ENCODE measurements around the gene FBXL12. TPM values are rescaled to one million over a fixed set of nuclear protein-coding genes. Genes with fewer than 3 reads are reported as not detected.

The FBXL12 gene
- total and polyA plus RNA-seq, 2 donors (not counting 1 experiment from before 2014, with no cell fraction given), result 41.5 to 79.4 TPM

GRCh38 chr19:9801976-9802375 is 16.9 kb downstream of the FBXL12 start:
- H3K4me3 ChIP-seq (ENCODE audit: control extremely low read depth in 1 of 5, extremely low read depth in 1 of 5, insufficient read depth in 1 of 5, low read depth in 2 of 5, low read length in 4 of 5), result no peak overlapping the region
- H2AFZ ChIP-seq (ENCODE audit: insufficient read depth, low read depth, low read length, poor library complexity, severe bottlenecking), result no peak overlapping the region
- H3K9me3 Mint-ChIP-seq (ENCODE audit: insufficient read depth), result no peaks in the 10 kb centered on the region
- H3K27me3 ChIP-seq (replicated peaks in 1 of 4; ENCODE audit: control extremely low read depth in 1 of 4, control insufficient read depth in 3 of 4, insufficient read depth in 4 of 4, low read length in 3 of 4), result no peaks in the 10 kb centered on the region
- H3K9ac ChIP-seq (ENCODE audit: low read length), result no peak overlapping the region
- no peak for TF ChIP-seq CTCF (IDR thresholded peaks at IDR 0.05)
- TF ChIP-seq EZH2 (IDR thresholded peaks at IDR 0.05; ENCODE audit: borderline replicate concordance, insufficient read depth, low read depth, low read length, poor library complexity, severe bottlenecking), result no peak
- H3K27ac Mint-ChIP-seq, result no peak overlapping the region
- intact Hi-C loops (cut with micrococcal nuclease), result no loop called here
- no peaks in the 10 kb centered on the region for H3K4me1 Mint-ChIP-seq
- CTCF ChIA-PET, result interaction anchor here (1.1 to 1.6 kb wide), 3 partner anchors 16 to 596 kb away, joined by 3 to 5 read pairs (median 4); no protein-coding TSS in a partner anchor
- no peaks in the 10 kb centered on the region for H3K27me3 Mint-ChIP-seq
- DNase-seq (no peak), ATAC-seq (ENCODE audit: low read depth) (no peak)
- H3K36me3 ChIP-seq (replicated peaks in 1 of 2; ENCODE audit: control extremely low read depth in 1 of 2, control insufficient read depth in 1 of 2, extremely low read depth in 1 of 2, insufficient read depth in 2 of 2, low read length in 1 of 2), result peaks cover 0 to 3% of the 10 kb centered on the region in 2 experiments
- no peak overlapping the region for H3K27ac ChIP-seq (ENCODE audit: low read length in 2 of 2)
- H3K79me2 ChIP-seq (ENCODE audit: control insufficient read depth, insufficient read depth, low read length), result no peaks in the 10 kb centered on the region
- H3K9me3 ChIP-seq (ENCODE audit: control extremely low read depth in 1 of 3, control insufficient read depth in 2 of 3, insufficient read depth in 1 of 3, low read length in 2 of 3), result no peaks in the 10 kb centered on the region
- POLR2A ChIA-PET, result no interaction called here
- H3K4me2 ChIP-seq (replicated peaks; ENCODE audit: low read depth, low read length, poor library complexity, severe bottlenecking), result no peak overlapping the region
- WGBS (ENCODE audit: insufficient coverage), result 96% methylated on average over 9 of the region's 10 CpGs
- H4K20me1 ChIP-seq (ENCODE audit: control insufficient read depth, insufficient read depth, low read length, poor library complexity, severe bottlenecking), result no peaks in the 10 kb centered on the region
- no peaks in the 10 kb centered on the region for H3K4me1 ChIP-seq (ENCODE audit: control insufficient read depth in 2 of 2, insufficient read depth in 2 of 2, low read length in 2 of 2)
- H3K4me3 Mint-ChIP-seq, result no peak overlapping the region

GRCh38 chr19:9799162-9799561 is 19.7 kb downstream of the FBXL12 start:
- no peak overlapping the region for H2AFZ ChIP-seq (ENCODE audit: insufficient read depth, low read depth, low read length, poor library complexity, severe bottlenecking)
- H3K27me3 ChIP-seq (replicated peaks in 1 of 4; ENCODE audit: control extremely low read depth in 1 of 4, control insufficient read depth in 3 of 4, insufficient read depth in 4 of 4, low read length in 3 of 4), result no peaks in the 10 kb centered on the region
- H3K9me3 Mint-ChIP-seq (ENCODE audit: insufficient read depth), result no peaks in the 10 kb centered on the region
- ATAC-seq (ENCODE audit: low read depth) (no peak), DNase-seq (no peak)
- no peak overlapping the region for H3K4me2 ChIP-seq (replicated peaks; ENCODE audit: low read depth, low read length, poor library complexity, severe bottlenecking)
- ChIA-PET POLR2A (interaction anchor here (0.6 to 1.0 kb wide), 2 partner anchors 37 to 215 kb away, joined by 3 to 4 read pairs; no protein-coding TSS in a partner anchor), CTCF (interaction anchor here (1.0 to 3.2 kb wide), 6 partner anchors 30 to 212 kb away, joined by 3 to 27 read pairs (median 4); partner anchors contain the start of genes ZNF561 and ZNF846)
- H3K4me3 ChIP-seq (ENCODE audit: control extremely low read depth in 1 of 5, extremely low read depth in 1 of 5, insufficient read depth in 1 of 5, low read depth in 2 of 5, low read length in 4 of 5), result no peak overlapping the region
- no peak overlapping the region for H3K9ac ChIP-seq (ENCODE audit: low read length)
- TF ChIP-seq EZH2 (IDR thresholded peaks at IDR 0.05; ENCODE audit: borderline replicate concordance, insufficient read depth, low read depth, low read length, poor library complexity, severe bottlenecking), result no peak
- TF ChIP-seq CTCF (IDR thresholded peaks at IDR 0.05), result no peak
- H3K27ac ChIP-seq (ENCODE audit: low read length in 2 of 2), result no peak overlapping the region
- H3K27ac Mint-ChIP-seq, result no peak overlapping the region
- H3K36me3 ChIP-seq (replicated peaks in 1 of 2; ENCODE audit: control extremely low read depth in 1 of 2, control insufficient read depth in 1 of 2, extremely low read depth in 1 of 2, insufficient read depth in 2 of 2, low read length in 1 of 2), result no peaks in the 10 kb centered on the region
- no peaks in the 10 kb centered on the region for H3K79me2 ChIP-seq (ENCODE audit: control insufficient read depth, insufficient read depth, low read length)
- H3K4me3 Mint-ChIP-seq, result no peak overlapping the region
- no peaks in the 10 kb centered on the region for H3K27me3 Mint-ChIP-seq
- peaks cover 0 to 3% (median 0%) of the 10 kb centered on the region in 3 donors for H3K9me3 ChIP-seq (ENCODE audit: control extremely low read depth in 1 of 3, control insufficient read depth in 2 of 3, insufficient read depth in 1 of 3, low read length in 2 of 3)
- peaks cover 5% of the 10 kb centered on the region for H3K4me1 Mint-ChIP-seq
- H4K20me1 ChIP-seq (ENCODE audit: control insufficient read depth, insufficient read depth, low read length, poor library complexity, severe bottlenecking), result no peaks in the 10 kb centered on the region
- H3K4me1 ChIP-seq (ENCODE audit: control insufficient read depth in 2 of 2, insufficient read depth in 2 of 2, low read length in 2 of 2), result peaks cover 0 to 8% of the 10 kb centered on the region in 2 donors
- intact Hi-C loops (cut with micrococcal nuclease), result loop anchor here (10.0 kb wide), 2 partner anchors 124 to 394 kb away; partner anchors contain the start of gene ZNF562
